OCI-M1 (cell line): Measurements from ENCODE around the gene KHK.

Experiments used
- DNase-seq: peaks from one replicate; lab custom pipeline; 2025; lab: John Stamatoyannopoulos, UW

The KHK gene

DNA sequence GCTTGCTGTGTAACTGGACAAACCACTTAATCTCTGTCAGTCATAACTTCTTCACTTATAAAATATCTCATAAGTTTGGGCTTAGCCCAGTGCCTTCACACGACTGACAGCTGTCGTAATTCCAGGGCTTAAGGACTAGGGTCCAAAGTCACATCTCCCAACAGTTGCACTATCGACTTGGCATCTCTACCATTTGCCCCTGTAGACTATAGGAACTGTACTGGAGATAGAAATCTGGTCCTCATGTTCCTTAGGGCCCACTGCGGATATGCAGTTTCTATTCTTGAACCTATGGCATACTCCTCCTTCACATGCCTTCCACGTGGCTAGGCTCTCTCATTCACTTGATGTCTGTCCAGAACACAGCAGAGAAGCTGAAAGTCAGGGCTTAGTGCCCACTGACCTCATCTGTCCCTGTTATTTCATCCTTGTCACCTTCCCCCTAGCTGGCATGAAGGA, 39.7 kb downstream of the KHK start:
- DNase-seq, result no peak

DNA sequence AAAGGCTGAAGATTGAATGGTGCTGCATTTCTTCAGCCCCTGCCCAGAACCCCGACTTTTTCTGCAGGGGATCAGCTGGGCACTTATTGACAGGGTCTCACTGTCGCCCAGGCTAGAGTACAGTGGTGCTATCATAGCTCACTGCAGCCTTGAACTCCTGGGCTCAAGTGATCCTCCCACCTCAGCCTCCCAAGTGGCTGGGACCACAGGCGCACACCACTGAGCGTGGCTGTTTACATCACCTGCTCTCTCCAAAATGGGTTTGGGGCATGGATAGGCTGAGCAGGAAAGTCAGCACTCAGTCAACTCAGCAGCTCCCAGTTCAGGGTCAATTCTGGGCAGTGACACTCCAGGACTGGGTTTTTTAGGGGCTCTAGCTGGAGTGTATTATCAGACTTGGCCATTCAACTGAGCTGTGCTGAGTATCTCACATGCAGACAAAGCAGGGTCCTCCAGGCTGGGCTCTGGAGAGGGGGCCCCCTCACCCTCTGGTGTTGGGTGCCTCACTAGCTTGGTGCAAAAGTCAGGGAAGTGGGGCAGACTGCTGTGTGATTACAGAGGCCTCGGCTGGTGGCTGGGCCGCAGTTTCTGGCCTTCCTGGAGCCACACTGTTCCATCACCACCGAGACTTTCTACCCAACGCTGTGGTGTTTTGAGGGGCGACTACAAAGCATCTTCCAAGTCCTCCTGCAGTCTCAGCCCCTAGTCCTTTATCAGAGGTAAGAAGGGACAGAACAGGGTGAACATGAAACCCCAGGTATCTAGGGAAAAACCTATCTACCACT, 41.5 kb downstream of the KHK start:
- DNase-seq, result no peak

GRCh38 chr2:27128668-27129571, 42.3 kb downstream of the KHK start:
- DNase-seq, result no peak

DNA sequence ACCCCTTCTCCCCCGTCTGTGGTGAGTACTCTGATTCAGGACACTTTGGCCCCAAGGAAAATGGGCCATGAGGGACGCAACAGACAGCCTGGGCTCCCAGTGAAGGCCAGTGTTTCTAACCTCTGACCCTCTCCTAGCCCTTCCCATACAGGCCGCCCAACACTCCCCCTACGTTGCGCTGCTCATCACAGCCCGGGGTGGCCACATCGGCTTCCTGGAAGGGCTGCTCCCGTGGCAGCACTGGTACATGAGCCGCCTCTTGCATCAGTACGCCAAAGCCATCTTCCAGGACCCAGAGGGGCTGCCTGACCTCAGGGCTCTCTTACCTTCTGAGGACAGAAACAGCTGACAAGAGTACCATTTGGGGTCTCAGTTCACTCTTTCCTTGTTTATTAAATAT, 43.8 kb downstream of the KHK start:
- no peak for DNase-seq

DNA sequence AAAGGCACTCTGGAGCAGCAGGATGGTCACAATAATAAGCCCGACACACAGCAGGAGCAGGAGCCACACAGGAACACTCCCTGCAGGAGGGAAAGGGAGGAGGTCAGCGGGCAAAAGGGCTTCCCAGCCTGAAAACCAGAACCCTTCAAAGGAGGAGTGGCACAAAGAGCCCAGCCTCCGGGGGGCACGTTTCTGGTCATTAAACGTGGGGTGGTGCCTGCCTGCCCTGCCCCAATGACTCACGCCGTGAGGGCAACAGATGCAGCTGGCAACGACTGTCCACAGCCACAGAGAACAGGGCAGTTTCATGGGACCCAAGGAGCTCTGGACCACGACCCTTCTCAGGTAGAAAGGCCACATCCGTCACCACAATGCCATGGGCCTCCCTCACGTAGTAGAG, 44.9 kb downstream of the KHK start:
- DNase-seq, result no peak

GRCh38 chr2:27133195-27133875, 46.8 kb downstream of the KHK start:
- DNase-seq, result no peak

GRCh38 chr2:27133905-27134780, 47.6 kb downstream of the KHK start, which contains the start of gene PREB:
TSS of gene PREB (minus strand) at chr2:27134636. CDS start at chr2:27134421, 215 bp downstream.
- DNase-seq, result peak; percentile 98

- no peak for DNase-seq
These were observed 48.4 kb downstream of the KHK start for GRCh38 chr2:27134781-27135477.

GRCh38 chr2:27135478-27135955, 48.9 kb downstream of the KHK start:
- no peak for DNase-seq

- no peak for DNase-seq
These were observed 50.2 kb downstream of the KHK start for GRCh38 chr2:27136751-27137150.

DNA sequence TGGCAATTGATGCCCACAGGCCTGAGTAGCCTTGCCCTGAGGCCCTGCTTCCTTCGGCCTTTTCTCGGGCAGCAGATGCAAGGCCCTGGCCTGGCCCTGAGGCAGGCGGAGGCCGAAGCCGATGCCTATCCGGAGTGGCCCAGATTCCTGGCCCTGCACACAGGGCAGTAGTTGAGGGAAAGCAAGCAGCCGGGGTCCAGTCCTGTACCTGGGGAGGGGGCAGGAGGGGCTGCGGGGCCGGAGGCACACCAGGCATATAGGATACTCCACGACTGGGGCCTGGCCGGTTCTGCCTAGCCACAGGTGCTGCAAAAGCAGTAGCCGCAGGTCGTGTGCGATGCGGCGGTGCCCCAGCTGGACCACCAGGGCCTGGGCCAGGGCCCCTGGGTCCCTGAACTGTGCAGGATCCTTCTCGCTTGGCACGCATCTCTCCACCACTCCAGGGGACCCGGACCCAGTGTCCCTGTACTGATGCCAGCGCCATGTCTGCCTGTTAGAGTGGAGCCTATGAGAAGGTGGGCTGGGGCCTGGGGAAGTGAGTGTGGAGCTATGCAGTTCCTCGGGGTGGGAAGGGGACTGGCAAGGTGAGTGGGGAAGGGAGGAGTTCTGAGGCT, 50.9 kb downstream of the KHK start:
- DNase-seq, result no peak

DNA sequence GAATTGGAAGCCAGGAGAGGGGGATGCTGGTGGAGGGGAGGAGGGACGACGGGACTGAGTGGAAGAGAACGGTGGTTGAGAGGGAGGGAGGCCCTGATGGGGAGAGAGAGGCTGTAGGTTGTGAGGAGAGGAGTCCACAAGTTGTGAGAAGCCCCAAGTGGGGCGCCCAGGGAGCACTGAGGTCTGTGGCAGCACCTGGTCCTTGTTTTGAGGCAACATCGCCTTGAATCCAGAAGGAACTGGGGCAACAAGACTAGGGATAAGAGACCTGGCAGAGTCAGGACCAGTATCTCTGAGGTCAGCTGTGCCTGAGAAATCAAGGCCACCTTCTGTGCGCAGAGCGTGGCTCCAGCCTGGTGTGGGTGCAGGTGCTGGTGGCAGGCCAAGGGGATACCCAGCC, 51.5 kb downstream of the KHK start:
- DNase-seq, result no peak

- no peak for DNase-seq
These were observed 52.7 kb downstream of the KHK start, which contains the start of gene PRR30 for GRCh38 chr2:27139310-27139709. TSS of gene PRR30 (minus strand) at chr2:27139410. CDS start at chr2:27138329, 1,081 bp downstream.

- DNase-seq, result no peak
These were observed 56.7 kb downstream of the KHK start for GRCh38 chr2:27143285-27143684.

- DNase-seq, result no peak
These were observed 59.1 kb downstream of the KHK start for GRCh38 chr2:27145682-27146081.

- DNase-seq, result no peak
These were observed 61.4 kb downstream of the KHK start for GRCh38 chr2:27147935-27148334.

DNA sequence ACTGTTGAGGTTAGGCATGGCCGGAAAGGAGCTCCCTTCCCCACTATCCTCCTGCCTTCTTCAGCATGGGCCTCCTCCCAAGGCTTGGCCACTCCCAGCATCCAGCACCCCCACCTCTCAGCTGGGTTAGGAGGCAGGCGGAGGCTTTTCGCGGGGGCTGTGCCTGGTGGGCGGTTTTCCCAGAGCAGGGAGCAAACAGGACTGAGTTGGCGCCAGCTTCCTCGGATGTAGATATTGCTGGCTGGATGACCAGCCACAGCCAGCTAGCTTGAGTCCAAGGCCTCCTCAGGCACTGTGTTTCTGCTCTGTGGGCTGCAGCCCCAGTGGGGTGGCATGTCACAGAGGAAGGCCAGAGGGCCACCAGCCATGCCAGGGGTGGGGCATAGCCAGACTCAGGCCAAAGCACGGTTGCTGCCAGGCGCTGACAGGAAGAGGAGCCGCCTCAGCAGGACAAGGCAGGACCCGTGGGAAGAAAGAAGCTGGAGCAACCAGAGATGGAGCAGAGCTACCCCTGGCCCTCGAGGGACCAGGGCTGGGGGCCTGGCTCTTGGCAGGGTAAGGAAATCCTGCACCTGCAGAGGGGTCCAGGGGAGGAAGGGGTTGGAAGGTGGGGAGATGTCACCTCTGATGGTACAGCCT, 62.3 kb downstream of the KHK start, which contains the start of gene TCF23:
Gene TCF23, plus strand, starts transcription at position 204 of the 639 bp plus-strand sequence. Its CDS starts 130 bp downstream, at position 334.
- no peak for DNase-seq

DNA sequence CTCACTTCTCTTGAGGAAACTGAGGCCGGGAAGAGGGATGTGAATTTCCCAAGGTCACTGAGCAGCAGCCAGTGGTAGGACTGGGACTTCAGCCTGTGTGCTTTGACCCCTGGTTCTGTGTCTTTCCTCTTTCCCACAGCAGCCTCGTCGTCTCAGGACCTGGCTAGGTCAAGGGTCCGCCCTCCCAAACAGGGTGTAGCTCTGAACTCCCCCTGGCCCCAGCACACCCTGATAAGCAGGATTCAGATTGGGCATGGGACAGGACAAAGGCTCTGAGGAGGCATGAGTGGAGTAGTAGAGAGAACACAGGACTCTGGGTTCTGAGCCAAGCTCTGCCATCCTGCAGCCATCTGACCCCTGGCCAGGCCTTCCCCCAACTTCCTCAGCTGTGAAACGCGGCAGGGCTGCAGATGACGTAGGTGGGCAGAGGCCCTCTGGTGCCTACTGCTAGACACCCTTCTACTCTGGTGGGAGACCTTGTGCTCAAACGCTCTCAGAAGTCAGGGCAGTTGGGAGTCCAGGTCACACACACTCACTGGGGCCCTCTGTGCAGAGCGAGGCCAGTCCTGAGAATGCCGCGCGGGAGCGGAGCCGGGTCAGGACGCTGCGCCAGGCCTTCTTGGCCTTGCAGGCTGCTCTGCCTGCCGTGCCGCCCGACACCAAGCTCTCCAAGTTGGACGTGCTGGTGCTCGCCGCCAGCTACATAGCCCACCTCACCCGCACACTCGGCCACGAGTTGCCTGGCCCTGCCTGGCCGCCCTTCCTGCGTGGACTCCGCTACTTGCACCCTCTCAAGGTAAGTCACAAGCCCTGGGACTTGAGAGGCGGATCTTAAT, 63.2 kb downstream of the KHK start:
- DNase-seq, result no peak
